ENCODE measurements around the gene IL37.

GRCh38 chr2:112886291-112886690, 24.7 kb upstream of the IL37 start:
- TF ChIP-seq CTCF (IDR thresholded peaks at IDR 0.05) (no peak), ZFX (IDR thresholded peaks at IDR 0.05; ENCODE audit: borderline replicate concordance) (no peak)
